ENCODE results near the gene BLOC1S3.
"Not testable (repeated sequence)": the region's sequence is repeated elsewhere in the genome, so short reads cannot be mapped to it uniquely, and the experiment has no call there.

BLOC1S3 gene

GRCh38 chr19:45224645-45225044 lies 46.1 kb downstream of the BLOC1S3 start:
- H3K4me3 ChIP-seq (ENCODE audit: low read length): no peak overlapping the region
- no peak for TF ChIP-seq CTCF (conservative IDR thresholded peaks at IDR 0.05; ENCODE audit: low read depth, low read length)
- no peak for DNase-seq (ENCODE audit: low read depth)

- not testable (repeated sequence) for DNase-seq (ENCODE audit: low read depth); H3K4me3 ChIP-seq (ENCODE audit: low read length)
These were observed 50.5 kb downstream of the BLOC1S3 start for GRCh38 chr19:45229056-45229455.
